GM12878 (cell line): ENCODE results near the gene GNB5. TPM values are rescaled to one million over a fixed set of nuclear protein-coding genes. Genes with fewer than 3 reads are reported as not detected.

Source experiments
- ATAC-seq: fragments of 200-7000 bp; cut with Tn5 transposase; 3 replicates; pipeline ENCODE4 v1.9.1; 2020; ENCODE audit warnings: mild to moderate bottlenecking, moderate library complexity
- BruUV-seq: library from RNA; stranded (reverse); fragments of 400-500 nt; replicated peaks from 2 replicates; lab custom pipeline; 2021; lab: Mats Ljungman, UMichigan
- CTCF ChIA-PET: fragments of 300-600 bp; sonication (Branson Sonifier 250); formaldehyde crosslinking; extraction: SDS; loops from one replicate; lab custom pipeline; 2021; ENCODE audit warnings: inconsistent platforms; lab: Yijun Ruan, JAX
- POLR2A ChIA-PET: fragments of 350-600 bp; formaldehyde crosslinking; extraction: SDS; loops from one replicate; lab custom pipeline; 2021; ENCODE audit warnings: inconsistent platforms; lab: Charles Lee
- RAD21 ChIA-PET: fragments of 300-600 bp; sonication (Branson Sonifier 250); formaldehyde crosslinking; loops from one replicate; lab custom pipeline; 2023; ENCODE audit warnings: antibody characterized with exemption; ENCODE audit not compliant: unreplicated experiment; lab: Charles Lee
- SMC1A ChIA-PET: fragments of 300-600 bp; sonication (Branson Sonifier 250); formaldehyde crosslinking; loops from one replicate; lab custom pipeline; 2023; ENCODE audit not compliant: unreplicated experiment, uncharacterized antibody; lab: Charles Lee
- DNase-seq: peaks from one replicate; pipeline ENCODE4 v3.0.0-alpha.2; 2011; ENCODE audit warnings: low read depth, low spot score
- FAIRE-seq: peaks from 3 replicates; lab custom pipeline; 2011; peaks lifted over from hg19 to GRCh38; lab: Jason Lieb, UNC
- H2AFZ ChIP-seq: 2 replicates; pipeline ENCODE4 v1.6.0; 2011; ENCODE audit warnings: low read depth, low read length, control low read depth; ENCODE audit not compliant: control insufficient read depth
- H3K27ac ChIP-seq: 2 replicates; pipeline ENCODE4 v1.5.1; 2011; ENCODE audit warnings: control low read depth; ENCODE audit not compliant: control insufficient read depth, insufficient read depth
- H3K27me3 ChIP-seq, 2 experiments: replicated peaks in 1 of 2; 2 replicates each; pipeline versions ENCODE4 v1.6.0 to v1.6.1; 2011; ENCODE audit warnings: low read length in 1 of 2; ENCODE audit not compliant: control insufficient read depth in 2 of 2, insufficient read depth in 2 of 2
- H3K36me3 ChIP-seq, 2 experiments: 2 replicates each; pipeline ENCODE4 v1.5.1; 2011; ENCODE audit warnings: low read length in 1 of 2; ENCODE audit not compliant: control insufficient read depth in 2 of 2, insufficient read depth in 2 of 2
- H3K4me1 ChIP-seq: 2 replicates; pipeline ENCODE4 v1.6.1; 2011; ENCODE audit warnings: mild to moderate bottlenecking, low read length, moderate library complexity, mixed read lengths; ENCODE audit not compliant: control insufficient read depth, insufficient read depth
- H3K4me2 ChIP-seq: 2 replicates; pipeline ENCODE4 v1.6.0; 2011; ENCODE audit warnings: control low read depth; ENCODE audit not compliant: control insufficient read depth, insufficient read depth
- H3K4me3 ChIP-seq: fragments of 200-600 bp; sonication (generic); 2 replicates; pipeline ENCODE4 v1.5.1; 2016
- H3K79me2 ChIP-seq: 2 replicates; pipeline ENCODE4 v1.6.0; 2011; ENCODE audit warnings: low read length; ENCODE audit not compliant: control insufficient read depth, insufficient read depth
- H3K9ac ChIP-seq: 2 replicates; pipeline ENCODE4 v1.8.0; 2011; ENCODE audit warnings: low read length, control low read depth, mixed read lengths; ENCODE audit not compliant: control insufficient read depth, insufficient read depth
- H3K9me3 ChIP-seq: replicated peaks from 3 replicates; pipeline ENCODE4 v1.5.1; 2011; ENCODE audit warnings: mild to moderate bottlenecking, low read length; ENCODE audit not compliant: control insufficient read depth, insufficient read depth
- H4K20me1 ChIP-seq: 2 replicates; pipeline ENCODE4 v1.6.0; 2011; ENCODE audit not compliant: control insufficient read depth, insufficient read depth
- JUNB ChIP-seq: IDR thresholded peaks from 2 replicates; pipeline ENCODE4 v1.6.1; 2016; ENCODE audit warnings: antibody characterized with exemption, mild to moderate bottlenecking
- RUNX3 ChIP-seq: IDR thresholded peaks from 2 replicates; pipeline ENCODE4 v1.6.1; 2012; ENCODE audit warnings: low read length, inconsistent platforms
- TBL1XR1 ChIP-seq: IDR thresholded peaks from 2 replicates; pipeline ENCODE4 v1.6.1; 2012; ENCODE audit warnings: low read depth, low read length, improper control_type of control experiment
- WRNIP1 ChIP-seq: IDR thresholded peaks from 2 replicates; pipeline ENCODE4 v1.6.1; 2011; ENCODE audit warnings: low read depth, low read length, improper control_type of control experiment, borderline replicate concordance
- ZNF207 ChIP-seq: fragments of 450-650 bp; IDR thresholded peaks from 2 replicates; pipeline ENCODE4 v1.6.1; 2014; ENCODE audit warnings: antibody characterized with exemption, mild to moderate bottlenecking, borderline replicate concordance
- ZZZ3 ChIP-seq: IDR thresholded peaks from 2 replicates; pipeline ENCODE4 v1.6.1; 2011; ENCODE audit warnings: low read depth; ENCODE audit not compliant: control insufficient read depth, insufficient read length
- whole genome bisulfite sequencing: methylation state at CpG from one replicate; pipeline ENCODE4 v1.1.6; 2016; ENCODE audit warnings: low lambda C conversion rate; ENCODE audit not compliant: insufficient replicate concordance, insufficient coverage; ENCODE audit errors: missing lambda C conversion rate; 5-methylcytosine and 5-hydroxymethylcytosine counted together
- in situ Hi-C: fragments of 300-500 bp; cut with MboI; formaldehyde crosslinking; loops from 9 replicates; pipeline ENCODE4 v1.14.3; 2018; ENCODE audit warnings: mixed read lengths
- intact Hi-C: fragments of 100-400 bp; cut with micrococcal nuclease; formaldehyde crosslinking; loops from one replicate; pipeline ENCODE4 v1.14.2; 2022; ENCODE audit not compliant: unreplicated experiment
- polyA plus RNA-seq, 11 experiments: library from polyadenylated mRNA; depleted of rRNA in 4 of 11; unstranded in 6 of 11; stranded (reverse) in 5 of 11; fragments of >200 nt; fragmentation: Nextera tagmentation in 4 of 11; fragmentation: Illumina TruSeq in 1 of 11; extraction: Ambion mirVana in 4 of 11; extraction: Trizol in 1 of 11; gene quantifications; 1 replicate in 1 of 11; 2 replicates in 10 of 11; pipeline versions ENCODE4 v1.2.1 to v1.2.3, GENCODE V29; 2011 to 2016; ENCODE audit warnings: inconsistent platforms in 2 of 11, missing spikeins in 2 of 11, low read depth in 1 of 11
- total RNA-seq, 4 experiments: library from RNA; depleted of rRNA in 3 of 4; stranded (reverse); fragments of >200 nt in 3 of 4; fragmentation: Illumina TruSeq in 1 of 4; extraction: Trizol in 1 of 4; gene quantifications; 2 replicates each; pipeline versions ENCODE4 v1.2.1 to v1.2.3, GENCODE V29; 2013 to 2021
- TF ChIP-seq, protein P1 (sequence below): fragments of 450-650 bp; IDR thresholded peaks from 2 replicates; pipeline ENCODE4 v1.6.1; 2017; ENCODE audit warnings: mild to moderate bottlenecking
- TF ChIP-seq, protein P2 (sequence below): fragments of 450-650 bp; IDR thresholded peaks from 2 replicates; pipeline ENCODE4 v1.6.1; 2017; ENCODE audit warnings: mild to moderate bottlenecking, low read depth, inconsistent platforms; ENCODE audit not compliant: poor library complexity, severe bottlenecking

Gene GNB5
- total and polyA plus RNA-seq, 10 of the 15 experiments (the other 5 are each of a cell fraction or from before 2014, with no cell fraction given) = 2.4 to 25.9 (median 15.2) TPM

DNA sequence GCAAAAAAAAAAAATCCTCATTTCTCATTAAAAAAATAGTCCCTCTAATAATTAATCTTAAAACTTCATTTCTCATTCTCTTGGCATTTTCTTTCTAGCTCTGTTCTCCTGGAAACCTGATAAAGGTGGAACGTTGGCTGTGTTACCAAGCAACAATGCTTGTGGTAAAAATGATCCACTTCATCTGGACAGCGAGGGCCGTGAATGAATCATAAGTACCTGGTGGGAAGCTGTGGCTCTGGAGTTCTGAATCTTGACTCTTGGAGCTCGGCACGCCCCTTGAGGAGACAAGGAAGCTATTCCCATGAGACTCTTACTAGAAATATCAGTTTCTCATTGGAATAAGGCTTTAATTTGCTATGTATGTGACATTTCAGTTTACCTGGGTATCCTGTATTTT is 111.2 kb downstream of the GNB5 start:
- Histone ChIP-seq H3K9ac (no peak overlapping the region), H4K20me1 (no peaks in the 10 kb centered on the region), H3K4me1 (peaks cover 32% of the 10 kb centered on the region), H3K27ac (no peak overlapping the region), H3K9me3 (no peaks in the 10 kb centered on the region), H3K27me3 (no peaks in the 10 kb centered on the region), H2AFZ (no peak overlapping the region), H3K79me2 (peaks cover 12% of the 10 kb centered on the region), H3K36me3 (no peaks in the 10 kb centered on the region; a peak in 3 of 4 replicates), H3K4me3 (no peak overlapping the region), H3K4me2 (no peak overlapping the region)
- ChIA-PET POLR2A (interaction anchor here (0.6 to 10.3 kb wide), 8 partner anchors 20 to 471 kb away, joined by 3 to 151 read pairs (median 4); partner anchors contain the start of gene BCL2L10), RAD21 (interaction anchor here (0.7 to 10.3 kb wide), 11 partner anchors 18 to 141 kb away, joined by 3 to 203 read pairs (median 15); partner anchors contain the start of gene BCL2L10), CTCF (interaction anchor here (0.6 to 11.1 kb wide), 23 partner anchors 10 to 192 kb away, joined by 3 to 251 read pairs (median 5); partner anchors contain the start of genes BCL2L10 and LEO1), SMC1A (interaction anchor here (0.8 to 11.2 kb wide), 18 partner anchors 9 to 128 kb away, joined by 3 to 272 read pairs (median 10); partner anchors contain the start of genes BCL2L10 and LEO1)
- in situ Hi-C loops (no loop called here), intact Hi-C loops (no loop called here)
- BruUV-seq = no TSS peak
- WGBS = 93% methylated on average over 5 of the region's 5 CpGs
- TF ChIP-seq ZZZ3 (no peak), JUNB (no peak), RUNX3 (no peak), TBL1XR1 (no peak), ZNF207 (no peak), WRNIP1 (no peak)
- TF ChIP-seq, protein P1, sequence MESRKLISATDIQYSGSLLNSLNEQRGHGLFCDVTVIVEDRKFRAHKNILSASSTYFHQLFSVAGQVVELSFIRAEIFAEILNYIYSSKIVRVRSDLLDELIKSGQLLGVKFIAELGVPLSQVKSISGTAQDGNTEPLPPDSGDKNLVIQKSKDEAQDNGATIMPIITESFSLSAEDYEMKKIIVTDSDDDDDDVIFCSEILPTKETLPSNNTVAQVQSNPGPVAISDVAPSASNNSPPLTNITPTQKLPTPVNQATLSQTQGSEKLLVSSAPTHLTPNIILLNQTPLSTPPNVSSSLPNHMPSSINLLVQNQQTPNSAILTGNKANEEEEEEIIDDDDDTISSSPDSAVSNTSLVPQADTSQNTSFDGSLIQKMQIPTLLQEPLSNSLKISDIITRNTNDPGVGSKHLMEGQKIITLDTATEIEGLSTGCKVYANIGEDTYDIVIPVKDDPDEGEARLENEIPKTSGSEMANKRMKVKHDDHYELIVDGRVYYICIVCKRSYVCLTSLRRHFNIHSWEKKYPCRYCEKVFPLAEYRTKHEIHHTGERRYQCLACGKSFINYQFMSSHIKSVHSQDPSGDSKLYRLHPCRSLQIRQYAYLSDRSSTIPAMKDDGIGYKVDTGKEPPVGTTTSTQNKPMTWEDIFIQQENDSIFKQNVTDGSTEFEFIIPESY = no peak
- TF ChIP-seq, protein P2, sequence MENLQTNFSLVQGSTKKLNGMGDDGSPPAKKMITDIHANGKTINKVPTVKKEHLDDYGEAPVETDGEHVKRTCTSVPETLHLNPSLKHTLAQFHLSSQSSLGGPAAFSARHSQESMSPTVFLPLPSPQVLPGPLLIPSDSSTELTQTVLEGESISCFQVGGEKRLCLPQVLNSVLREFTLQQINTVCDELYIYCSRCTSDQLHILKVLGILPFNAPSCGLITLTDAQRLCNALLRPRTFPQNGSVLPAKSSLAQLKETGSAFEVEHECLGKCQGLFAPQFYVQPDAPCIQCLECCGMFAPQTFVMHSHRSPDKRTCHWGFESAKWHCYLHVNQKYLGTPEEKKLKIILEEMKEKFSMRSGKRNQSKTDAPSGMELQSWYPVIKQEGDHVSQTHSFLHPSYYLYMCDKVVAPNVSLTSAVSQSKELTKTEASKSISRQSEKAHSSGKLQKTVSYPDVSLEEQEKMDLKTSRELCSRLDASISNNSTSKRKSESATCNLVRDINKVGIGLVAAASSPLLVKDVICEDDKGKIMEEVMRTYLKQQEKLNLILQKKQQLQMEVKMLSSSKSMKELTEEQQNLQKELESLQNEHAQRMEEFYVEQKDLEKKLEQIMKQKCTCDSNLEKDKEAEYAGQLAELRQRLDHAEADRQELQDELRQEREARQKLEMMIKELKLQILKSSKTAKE = no peak
- no peak for ATAC-seq
- DNase-seq = no peak
- no peak for FAIRE-seq
